ENCODE measurements around the gene CCDC85C.

CCDC85C gene

DNA sequence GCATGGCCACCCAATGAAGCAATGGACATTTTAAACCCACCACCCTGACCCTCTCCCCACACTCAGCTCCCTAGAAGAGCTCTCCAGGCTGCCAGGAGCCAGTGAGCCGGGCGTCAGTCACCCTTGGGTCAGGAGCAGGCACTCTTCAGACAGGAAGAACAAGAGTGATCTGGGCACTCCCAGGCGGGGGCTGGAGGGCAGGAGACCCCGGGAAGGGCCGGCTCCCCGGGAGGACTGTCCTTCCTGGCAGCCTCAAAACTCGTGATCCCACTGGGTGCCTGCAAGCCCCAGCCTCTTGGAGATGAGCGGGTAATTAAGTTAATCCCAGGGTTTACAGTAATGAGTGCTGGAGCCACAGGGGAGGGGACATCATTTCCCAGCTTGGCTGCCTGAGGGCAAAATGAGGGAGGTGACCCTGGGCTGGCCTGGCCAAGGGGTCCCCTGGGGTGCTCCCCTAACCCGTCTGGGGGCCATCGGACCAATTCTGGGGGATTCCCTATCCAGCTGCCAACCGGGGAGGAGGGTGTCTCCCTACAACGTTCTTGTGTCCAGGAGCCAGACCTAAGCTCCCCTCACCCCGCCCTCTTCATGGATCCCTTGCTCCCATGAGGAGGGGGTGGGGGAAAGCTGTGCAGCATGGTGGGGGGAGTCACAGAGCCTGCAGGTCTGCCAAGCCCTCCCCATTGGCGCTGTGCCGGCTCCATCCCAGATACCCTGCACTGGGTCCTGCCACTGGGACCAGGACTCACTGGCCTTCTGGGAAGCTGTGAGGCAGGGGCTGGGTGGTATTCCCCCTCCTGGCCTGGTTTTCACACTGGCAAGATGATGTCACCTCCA is 63.6 kb downstream of the CCDC85C start:
- TF ChIP-seq POU2F2 (IDR thresholded peaks at IDR 0.05; ENCODE audit: low read depth, low read length) = no peak
- no peak for TF ChIP-seq POLR2AphosphoS5 (IDR thresholded peaks at IDR 0.05; ENCODE audit: low read depth, low read length)
- TF ChIP-seq POLR2A (IDR thresholded peaks at IDR 0.05; ENCODE audit: low read depth, low read length) = no peak
- TF ChIP-seq SPI1 (IDR thresholded peaks at IDR 0.05; ENCODE audit: low read depth, low read length) = no peak
- no peak for TF ChIP-seq TAF1 (IDR thresholded peaks at IDR 0.05; ENCODE audit: low read depth, low read length)
- no peak for TF ChIP-seq PAX5 (IDR thresholded peaks at IDR 0.05; ENCODE audit: insufficient read depth, low read length, severe bottlenecking)
- FAIRE-seq (no peak), DNase-seq (ENCODE audit: insufficient read length, low spot score) (no peak)

DNA sequence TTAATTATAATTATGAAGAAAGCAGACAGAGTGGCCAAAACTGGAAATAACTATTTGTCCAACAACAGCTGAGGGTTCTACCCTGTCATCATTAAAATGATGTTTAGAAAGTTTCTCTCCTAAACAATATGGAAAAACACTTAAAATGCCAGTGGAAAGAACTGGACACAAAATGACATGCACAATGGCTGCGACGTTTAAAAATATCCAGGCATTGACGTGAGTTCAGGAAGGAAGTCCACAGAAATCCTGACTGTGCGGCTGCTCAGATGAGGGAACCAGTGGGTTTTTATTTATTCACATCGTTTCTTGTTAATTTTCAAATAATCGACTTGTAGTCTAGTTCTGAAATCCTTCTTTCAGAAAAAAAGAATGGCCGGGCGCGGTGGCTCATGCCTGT is 64.5 kb downstream of the CCDC85C start:
- no peak for TF ChIP-seq POLR2A (IDR thresholded peaks at IDR 0.05; ENCODE audit: low read depth, low read length)
- no peak for TF ChIP-seq TAF1 (IDR thresholded peaks at IDR 0.05; ENCODE audit: low read depth, low read length)
- TF ChIP-seq SPI1 (IDR thresholded peaks at IDR 0.05; ENCODE audit: low read depth, low read length) = no peak
- no peak for TF ChIP-seq POLR2AphosphoS5 (IDR thresholded peaks at IDR 0.05; ENCODE audit: low read depth, low read length)
- TF ChIP-seq POU2F2 (IDR thresholded peaks at IDR 0.05; ENCODE audit: low read depth, low read length) = no peak
- TF ChIP-seq PAX5 (IDR thresholded peaks at IDR 0.05; ENCODE audit: insufficient read depth, low read length, severe bottlenecking) = no peak
- DNase-seq (ENCODE audit: insufficient read length, low spot score) = no peak
- FAIRE-seq = no peak

GRCh38 chr14:99538733-99539132 is 65.3 kb downstream of the CCDC85C start:
- DNase-seq (ENCODE audit: insufficient read length, low spot score) = no peak
- TF ChIP-seq POLR2A (IDR thresholded peaks at IDR 0.05; ENCODE audit: low read depth, low read length) (no peak), TAF1 (IDR thresholded peaks at IDR 0.05; ENCODE audit: low read depth, low read length) (no peak), SPI1 (IDR thresholded peaks at IDR 0.05; ENCODE audit: low read depth, low read length) (no peak), PAX5 (IDR thresholded peaks at IDR 0.05; ENCODE audit: insufficient read depth, low read length, severe bottlenecking) (no peak), POU2F2 (IDR thresholded peaks at IDR 0.05; ENCODE audit: low read depth, low read length) (no peak), POLR2AphosphoS5 (IDR thresholded peaks at IDR 0.05; ENCODE audit: low read depth, low read length) (no peak)
- FAIRE-seq = no peak

DNA sequence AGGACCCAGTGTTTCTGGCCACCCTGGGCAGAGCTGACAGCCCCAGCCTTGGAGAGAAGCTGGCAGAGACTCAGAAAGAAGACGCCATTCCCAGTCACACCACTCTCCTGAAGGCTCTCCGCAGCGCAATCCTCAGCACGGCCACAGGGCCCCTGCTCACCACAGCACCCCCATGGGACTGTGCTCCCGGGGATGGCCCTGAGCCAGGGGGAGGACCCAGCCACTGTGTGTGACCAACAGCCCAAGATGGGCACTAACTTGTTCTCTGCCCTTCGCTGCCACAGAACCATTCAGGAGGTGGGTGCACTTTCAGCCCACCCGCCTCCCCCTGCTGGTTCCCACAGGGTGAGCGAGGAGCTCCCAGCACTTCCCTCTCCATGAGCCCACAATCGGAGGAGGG is 65.7 kb downstream of the CCDC85C start:
- no peak for DNase-seq (ENCODE audit: insufficient read length, low spot score)
- TF ChIP-seq PAX5 (IDR thresholded peaks at IDR 0.05; ENCODE audit: insufficient read depth, low read length, severe bottlenecking) = no peak
- no peak for TF ChIP-seq POLR2A (IDR thresholded peaks at IDR 0.05; ENCODE audit: low read depth, low read length)
- no peak for TF ChIP-seq POU2F2 (IDR thresholded peaks at IDR 0.05; ENCODE audit: low read depth, low read length)
- no peak for TF ChIP-seq SPI1 (IDR thresholded peaks at IDR 0.05; ENCODE audit: low read depth, low read length)
- no peak for TF ChIP-seq TAF1 (IDR thresholded peaks at IDR 0.05; ENCODE audit: low read depth, low read length)
- TF ChIP-seq POLR2AphosphoS5 (IDR thresholded peaks at IDR 0.05; ENCODE audit: low read depth, low read length) = no peak
- no peak for FAIRE-seq

DNA sequence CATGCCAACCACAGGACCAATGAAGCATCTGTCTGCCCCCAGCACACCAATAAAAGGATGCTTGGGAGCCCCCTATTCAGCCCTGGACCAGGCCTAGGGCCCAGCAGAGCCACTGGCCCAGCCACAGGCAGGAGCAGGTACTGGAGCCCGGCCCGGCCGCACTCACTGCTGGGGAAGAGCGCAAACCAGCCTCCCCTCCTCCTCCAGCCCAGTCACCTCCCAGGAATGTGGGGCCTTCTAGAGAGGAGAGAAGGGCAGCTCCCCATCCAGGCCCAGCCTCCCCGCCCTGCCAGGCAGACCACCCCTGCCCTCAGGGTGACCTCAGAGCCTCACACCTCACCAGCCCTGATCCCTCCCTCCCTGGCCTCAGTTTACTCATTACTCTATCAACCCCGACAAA is 66.6 kb downstream of the CCDC85C start:
- no peak for TF ChIP-seq POU2F2 (IDR thresholded peaks at IDR 0.05; ENCODE audit: low read depth, low read length)
- no peak for TF ChIP-seq SPI1 (IDR thresholded peaks at IDR 0.05; ENCODE audit: low read depth, low read length)
- no peak for TF ChIP-seq POLR2AphosphoS5 (IDR thresholded peaks at IDR 0.05; ENCODE audit: low read depth, low read length)
- TF ChIP-seq POLR2A (IDR thresholded peaks at IDR 0.05; ENCODE audit: low read depth, low read length) = no peak
- TF ChIP-seq TAF1 (IDR thresholded peaks at IDR 0.05; ENCODE audit: low read depth, low read length) = no peak
- no peak for TF ChIP-seq PAX5 (IDR thresholded peaks at IDR 0.05; ENCODE audit: insufficient read depth, low read length, severe bottlenecking)
- FAIRE-seq (no peak), DNase-seq (ENCODE audit: insufficient read length, low spot score) (no peak)

DNA sequence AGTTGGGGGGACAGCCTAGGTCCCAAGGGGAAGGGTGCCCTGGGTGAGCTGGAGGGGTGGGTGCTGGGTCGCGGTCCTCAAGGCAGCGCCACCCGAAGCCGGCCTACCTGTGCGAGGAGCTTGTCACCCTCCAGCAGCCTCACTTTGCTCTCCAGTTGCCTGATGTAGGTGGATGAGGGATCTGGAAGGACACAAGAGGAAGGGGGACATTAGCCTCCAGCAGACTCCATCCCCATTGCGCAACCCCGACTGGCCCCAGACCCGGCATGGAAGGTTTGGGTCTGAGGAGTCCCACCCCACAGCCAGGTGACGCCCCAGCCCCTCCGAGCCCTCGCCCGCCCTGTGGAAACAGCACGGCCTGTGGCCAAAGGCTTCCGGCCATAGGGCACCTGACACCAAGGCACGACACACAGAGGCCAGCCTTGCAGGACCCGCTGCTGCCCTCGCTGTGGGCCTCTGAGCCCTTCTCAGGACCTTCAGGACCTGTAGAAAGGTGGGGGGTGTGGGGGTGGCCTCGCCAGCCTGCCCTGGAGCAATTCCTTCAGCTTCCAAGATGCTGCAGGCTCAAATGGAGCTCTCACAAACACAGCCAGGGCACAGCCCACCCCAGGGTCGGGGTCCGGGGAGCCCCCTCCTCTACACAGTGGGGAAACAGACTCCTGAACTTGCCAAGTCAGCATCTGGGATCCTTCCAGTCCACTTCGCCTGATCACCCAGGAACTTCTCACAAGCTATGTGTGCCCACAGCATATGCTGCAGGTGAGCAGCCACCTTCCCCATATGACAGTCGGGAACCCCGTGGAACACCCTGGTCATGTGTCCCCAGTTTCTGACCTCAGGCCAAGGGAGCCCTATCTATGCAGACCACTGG is 67.9 kb downstream of the CCDC85C start:
- FAIRE-seq (no peak), DNase-seq (ENCODE audit: insufficient read length, low spot score) (no peak)

DNA sequence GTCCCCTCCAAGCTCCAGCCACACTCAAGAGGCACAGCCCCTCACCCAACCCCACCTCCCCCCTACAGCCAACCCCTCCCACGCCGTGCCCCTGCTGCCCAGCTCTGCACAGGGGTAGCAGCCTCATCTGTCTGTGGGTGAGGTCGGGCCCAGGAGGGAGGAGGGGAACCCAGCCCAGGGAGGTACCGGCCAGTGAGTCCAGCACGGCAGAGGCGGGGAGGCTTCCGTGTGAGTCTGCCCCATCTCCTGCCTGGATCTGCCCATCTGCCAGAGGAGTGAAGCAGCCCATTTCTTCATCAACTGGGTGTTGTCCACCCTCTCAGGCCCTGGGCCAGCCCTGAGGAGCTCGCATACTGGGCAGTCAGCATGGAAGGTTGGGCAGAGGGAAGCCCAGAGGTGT is 68.6 kb downstream of the CCDC85C start:
- TF ChIP-seq POLR2AphosphoS5 (IDR thresholded peaks at IDR 0.05; ENCODE audit: low read depth, low read length) = no peak
- no peak for FAIRE-seq
- DNase-seq (ENCODE audit: insufficient read length, low spot score) = no peak

More for the DNA sequence above, 67.9 kb downstream of the CCDC85C start:
- TF ChIP-seq POLR2AphosphoS5 (IDR thresholded peaks at IDR 0.05; ENCODE audit: low read depth, low read length) (no peak), PAX5 (IDR thresholded peaks at IDR 0.05; ENCODE audit: insufficient read depth, low read length, severe bottlenecking) (no peak), SPI1 (IDR thresholded peaks at IDR 0.05; ENCODE audit: low read depth, low read length) (no peak)

GRCh38 chr14:99534863-99535262 is 69.1 kb downstream of the CCDC85C start:
- no peak for FAIRE-seq
- no peak for TF ChIP-seq TAF1 (IDR thresholded peaks at IDR 0.05; ENCODE audit: low read depth, low read length)
- TF ChIP-seq POLR2AphosphoS5 (IDR thresholded peaks at IDR 0.05; ENCODE audit: low read depth, low read length) = no peak
- no peak for TF ChIP-seq POU2F2 (IDR thresholded peaks at IDR 0.05; ENCODE audit: low read depth, low read length)
- no peak for TF ChIP-seq SPI1 (IDR thresholded peaks at IDR 0.05; ENCODE audit: low read depth, low read length)
- TF ChIP-seq PAX5 (IDR thresholded peaks at IDR 0.05; ENCODE audit: insufficient read depth, low read length, severe bottlenecking) = no peak
- no peak for TF ChIP-seq POLR2A (IDR thresholded peaks at IDR 0.05; ENCODE audit: low read depth, low read length)
- DNase-seq (ENCODE audit: insufficient read length, low spot score) = no peak

- TF ChIP-seq POU2F2 (IDR thresholded peaks at IDR 0.05; ENCODE audit: low read depth, low read length) = no peak
- no peak for TF ChIP-seq POLR2AphosphoS5 (IDR thresholded peaks at IDR 0.05; ENCODE audit: low read depth, low read length)
- no peak for TF ChIP-seq POLR2A (IDR thresholded peaks at IDR 0.05; ENCODE audit: low read depth, low read length)
- no peak for TF ChIP-seq PAX5 (IDR thresholded peaks at IDR 0.05; ENCODE audit: insufficient read depth, low read length, severe bottlenecking)
- TF ChIP-seq TAF1 (IDR thresholded peaks at IDR 0.05; ENCODE audit: low read depth, low read length) = no peak
- TF ChIP-seq SPI1 (IDR thresholded peaks at IDR 0.05; ENCODE audit: low read depth, low read length) = no peak
- DNase-seq (ENCODE audit: insufficient read length, low spot score) (no peak), FAIRE-seq (no peak)
Observed at GRCh38 chr14:99534333-99534732, 69.7 kb downstream of the CCDC85C start.

Measured in GM12891 (cell line).